GM12801 (cell line): ENCODE data around the gene BMPER.

Experiments
- CTCF ChIP-seq: IDR thresholded peaks from one replicate; pipeline ENCODE4 v1.5.1; 2011; ENCODE audit warnings: control low read depth; ENCODE audit not compliant: insufficient read length; ENCODE audit errors: extremely low read depth

The BMPER gene

GRCh38 chr7:33940503-33940902 lies 35.2 kb downstream of the BMPER start:
- no peak for TF ChIP-seq CTCF

DNA sequence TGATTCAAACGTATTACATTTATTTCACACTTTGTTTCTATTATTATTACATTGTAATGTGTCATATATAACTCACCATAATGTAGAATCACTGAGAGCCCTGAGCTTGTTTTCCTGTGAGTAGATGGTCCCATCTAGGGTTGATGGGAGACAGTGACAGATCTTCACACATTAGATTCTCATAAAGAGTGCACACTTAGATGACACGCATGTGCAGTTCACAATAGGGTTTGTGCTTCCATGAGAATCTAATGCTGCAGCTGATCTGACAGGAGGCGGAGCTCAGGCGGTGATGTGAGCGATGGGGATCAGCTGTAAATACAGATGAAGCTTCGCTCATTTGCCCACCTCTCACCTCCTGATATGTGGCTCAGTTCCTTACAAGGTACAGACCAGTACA lies 36.1 kb downstream of the BMPER start:
- no peak for TF ChIP-seq CTCF

DNA sequence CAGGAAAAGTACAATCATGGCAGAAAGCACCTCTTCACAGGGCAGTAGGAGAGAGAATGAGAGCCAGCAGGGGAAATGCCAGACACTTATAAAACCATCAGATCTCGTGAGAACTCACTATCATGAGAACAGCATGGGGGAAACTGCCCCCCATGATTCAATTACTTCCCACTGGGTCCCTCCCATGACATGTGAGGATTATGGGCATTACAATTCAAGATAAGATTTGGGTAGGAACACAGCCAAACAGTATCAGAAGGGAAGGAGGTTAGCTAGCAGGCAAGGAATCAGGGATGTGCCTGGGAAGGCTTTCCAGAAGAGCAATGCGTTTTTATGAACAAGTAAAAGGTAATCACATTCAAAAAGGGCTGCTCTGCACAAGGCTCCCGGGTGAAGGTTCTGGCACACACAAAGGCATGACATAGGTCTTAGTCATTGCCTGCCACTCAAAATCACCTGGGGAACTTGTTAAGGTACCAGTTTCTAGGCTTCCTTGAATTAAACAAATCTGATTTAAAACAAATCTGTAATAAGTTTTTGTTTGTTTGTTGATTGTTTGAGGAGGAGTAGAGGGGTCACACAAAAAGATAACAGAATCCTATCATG lies 40.9 kb downstream of the BMPER start:
- TF ChIP-seq CTCF: no peak

GRCh38 chr7:33950047-33950714 lies 44.8 kb downstream of the BMPER start:
- no peak for TF ChIP-seq CTCF

GRCh38 chr7:33952824-33953223 lies 47.5 kb downstream of the BMPER start:
- no peak for TF ChIP-seq CTCF

DNA sequence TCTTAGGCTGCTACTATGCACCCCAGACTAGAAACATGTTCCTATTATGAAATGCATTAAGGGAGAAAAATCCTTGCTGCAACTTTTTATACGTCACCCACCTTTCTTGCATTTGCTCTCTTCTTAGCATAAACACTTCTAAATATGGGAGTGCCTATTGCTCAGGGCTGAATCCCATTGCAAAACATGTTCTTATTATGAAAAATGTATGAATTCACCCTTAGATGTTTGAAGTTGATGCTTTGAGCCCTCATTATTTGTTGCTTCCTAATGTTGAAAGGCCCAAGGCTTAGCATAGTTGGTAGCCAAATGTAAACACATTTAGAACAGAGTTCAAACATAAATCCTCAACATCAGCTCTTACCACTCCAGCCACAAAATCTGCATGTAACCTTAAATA lies 52.8 kb downstream of the BMPER start:
- no peak for TF ChIP-seq CTCF

GRCh38 chr7:33959676-33960075 lies 54.3 kb downstream of the BMPER start:
- no peak for TF ChIP-seq CTCF
